ENCODE data around the gene MED16.
"Not testable (repeated sequence)": the region's sequence is repeated elsewhere in the genome, so short reads cannot be mapped to it uniquely, and the experiment has no call there.

The MED16 gene

DNA sequence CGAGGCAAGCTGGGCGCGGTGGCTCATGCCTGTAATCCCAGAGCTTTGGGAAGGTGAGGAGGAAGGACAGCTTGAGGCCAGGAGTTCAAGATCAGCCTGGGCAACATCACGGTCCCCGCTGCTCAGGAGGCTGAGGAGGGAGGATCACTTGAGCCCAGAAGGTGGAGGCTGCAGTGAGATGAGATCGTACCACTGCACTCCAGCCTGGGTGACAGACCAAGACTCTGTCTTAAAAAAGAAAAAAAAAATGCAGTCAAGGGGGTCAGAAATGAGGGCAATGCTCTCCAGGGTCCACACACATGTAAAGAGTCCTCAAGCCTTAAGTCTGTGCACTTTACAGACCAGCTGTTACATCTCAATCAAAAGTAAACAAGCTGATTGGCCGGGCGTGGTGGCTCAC is 11.6 kb upstream of the MED16 start:
- no peak for DNase-seq

- no peak for DNase-seq
Observed at GRCh38 chr19:903266-903797, 10.3 kb upstream of the MED16 start.

- DNase-seq = no peak
Observed at GRCh38 chr19:902446-903226, 9.6 kb upstream of the MED16 start.

DNA sequence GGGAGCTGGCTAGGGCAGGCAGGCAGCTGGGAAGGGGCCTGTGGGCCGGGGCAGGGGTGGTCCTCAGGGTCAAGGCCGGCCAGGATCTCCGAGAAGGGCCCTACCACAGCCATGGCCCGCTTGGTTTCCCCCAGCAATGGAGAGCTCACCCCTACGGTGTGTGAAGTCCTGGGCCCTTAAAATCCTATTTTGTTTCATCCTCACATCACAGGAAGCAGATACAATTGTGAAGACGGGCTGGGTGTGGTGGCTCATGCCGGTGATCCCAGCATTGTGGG is 9.0 kb upstream of the MED16 start:
- DNase-seq = no peak

DNA sequence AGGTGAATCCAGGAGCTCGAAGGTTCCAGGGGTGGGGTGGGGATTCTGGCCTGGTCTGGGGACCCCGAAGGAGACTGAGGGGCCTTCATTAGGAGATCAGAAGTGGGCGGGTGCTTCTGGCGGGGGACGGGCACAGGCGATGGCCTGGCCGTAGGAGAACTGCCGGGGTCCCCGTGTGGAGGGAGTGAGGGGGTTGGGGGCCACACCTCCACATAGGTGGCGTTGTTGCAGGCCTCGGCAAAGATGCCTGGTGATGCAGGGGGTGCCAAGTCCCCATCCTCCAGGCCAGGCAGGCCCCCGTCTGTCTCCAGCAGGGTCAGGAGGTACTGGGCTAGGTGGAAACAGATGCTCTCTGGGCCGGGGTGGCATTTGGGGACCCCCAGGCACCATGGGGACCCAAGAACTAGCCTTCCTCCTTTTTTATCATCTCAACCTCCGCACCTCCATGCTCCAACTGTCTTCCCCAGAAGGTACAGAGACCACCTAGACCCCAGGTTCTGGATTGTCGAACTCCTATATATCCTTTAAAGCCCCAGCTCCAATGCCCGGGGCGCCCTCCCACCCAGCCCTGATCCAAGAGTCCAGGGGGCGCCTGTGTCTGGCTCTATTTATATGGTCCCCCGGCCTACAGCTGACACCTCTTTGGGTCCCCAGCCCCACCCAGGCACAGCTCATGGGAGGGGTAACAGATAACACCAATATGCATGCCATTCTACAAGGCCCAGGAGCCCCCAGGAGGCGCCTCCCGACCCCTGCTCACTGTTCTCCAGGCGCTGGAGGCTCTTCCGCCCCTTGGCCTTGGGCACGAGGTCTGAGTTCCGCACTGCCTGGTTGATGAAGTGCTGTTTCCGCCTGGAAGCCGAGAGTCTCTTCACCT is 8.5 kb upstream of the MED16 start:
- no peak for DNase-seq

DNA sequence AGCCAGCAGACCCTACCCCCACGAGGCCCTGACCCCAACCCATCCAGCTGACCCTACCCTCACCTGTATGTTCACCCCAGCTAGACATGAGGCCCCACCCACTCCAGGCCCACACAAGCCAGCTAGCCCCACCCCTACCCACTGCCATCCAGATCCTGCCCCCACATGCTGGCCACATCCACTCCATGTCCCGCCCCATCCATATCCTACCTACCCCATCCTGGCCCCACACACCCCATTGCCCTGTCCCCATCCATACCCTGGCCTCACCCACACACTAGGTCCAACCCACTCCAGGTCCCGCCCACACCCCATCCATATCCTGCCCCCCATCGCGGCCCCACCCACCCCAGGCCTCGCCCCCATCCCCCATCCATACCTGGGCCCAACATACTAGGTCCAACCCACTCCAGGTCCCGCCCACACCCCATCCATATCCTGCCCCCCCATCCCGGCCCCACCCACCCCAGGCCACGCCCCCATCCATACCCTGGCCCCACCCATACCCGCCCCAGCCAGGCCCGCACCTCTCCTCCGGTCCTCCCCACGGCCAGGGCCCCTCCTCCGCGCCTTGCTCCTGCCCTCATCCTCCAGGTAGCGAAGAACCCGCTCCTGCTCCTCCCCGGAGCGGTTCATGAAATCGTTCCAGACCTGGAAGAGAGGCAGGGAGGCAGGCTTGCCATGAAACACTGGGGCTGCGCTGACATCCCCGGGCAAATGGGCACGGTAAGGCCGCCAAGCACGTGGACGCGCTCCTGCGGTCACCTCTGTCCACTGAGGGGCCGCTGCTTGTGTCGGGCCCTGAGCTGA is 7.5 kb upstream of the MED16 start:
- no peak for DNase-seq

DNA sequence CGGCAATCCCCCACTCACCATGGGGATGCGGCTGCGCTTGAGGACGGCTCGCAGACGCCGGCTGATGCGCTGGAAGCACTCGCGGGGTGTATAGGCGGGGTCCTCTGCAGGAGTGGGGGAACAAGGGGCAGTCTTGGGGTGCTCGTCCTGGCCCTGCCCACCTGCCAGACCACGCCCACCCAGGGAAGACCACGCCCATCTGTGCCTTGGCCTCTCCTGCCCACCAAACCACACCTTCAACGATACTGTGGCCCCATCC is 7.0 kb upstream of the MED16 start:
- no peak for DNase-seq

DNA sequence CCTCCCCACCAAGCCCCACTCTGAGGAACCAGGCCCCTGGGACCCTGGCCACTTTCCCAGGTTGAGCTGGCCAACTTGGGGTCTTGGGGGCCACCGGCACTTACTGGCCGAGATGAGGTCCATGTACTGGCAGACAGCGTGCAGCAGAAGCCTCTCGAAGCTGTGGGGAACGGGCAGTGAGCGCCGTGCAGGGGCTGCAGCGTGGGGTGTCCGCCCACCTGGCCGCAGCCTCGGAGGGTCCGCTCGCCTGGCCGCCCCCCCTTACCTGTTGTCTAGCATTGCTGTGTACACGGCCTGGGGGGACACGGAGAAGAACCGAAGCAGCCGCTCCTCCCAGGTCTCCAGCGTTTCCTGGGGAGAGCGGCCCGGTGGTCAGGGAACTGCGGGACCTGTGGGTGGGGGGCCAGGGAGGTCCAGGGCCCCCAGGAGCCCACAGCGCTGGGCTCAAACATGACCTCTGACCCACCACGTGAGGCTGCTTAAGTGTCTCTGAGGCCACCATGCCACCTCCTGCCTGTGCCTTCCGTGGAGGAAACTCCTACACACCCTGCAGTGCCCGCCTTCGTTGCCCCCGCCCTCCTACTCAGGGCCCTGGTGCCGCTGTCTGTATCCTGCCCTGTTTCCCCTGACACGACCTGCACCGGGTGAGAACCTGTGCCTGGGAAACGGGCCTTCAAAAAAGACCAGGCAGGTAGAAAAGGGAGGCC is 6.5 kb upstream of the MED16 start:
- DNase-seq = no peak

DNA sequence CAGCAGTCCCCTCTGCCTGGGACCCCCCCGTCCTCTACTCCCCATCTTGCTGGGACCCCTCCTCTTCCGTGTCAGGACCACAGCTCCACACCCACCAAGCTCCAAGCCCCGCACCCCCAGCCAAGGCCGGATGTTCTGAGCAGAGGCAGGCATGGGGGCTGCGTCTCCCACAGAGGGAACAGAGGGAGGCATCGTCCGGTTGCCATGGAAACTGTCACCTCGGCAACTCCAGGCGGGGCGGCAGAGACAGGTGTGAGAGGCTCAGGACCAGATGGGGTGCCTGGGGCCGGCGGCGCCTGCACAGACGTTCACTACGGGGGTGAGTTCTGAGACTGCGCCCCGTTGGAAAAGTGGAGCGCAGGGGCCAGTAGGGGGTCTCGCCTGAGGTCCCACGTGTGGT is 5.7 kb upstream of the MED16 start:
- DNase-seq = no peak

GRCh38 chr19:897442-898039 is 4.6 kb upstream of the MED16 start:
- DNase-seq = no peak

DNA sequence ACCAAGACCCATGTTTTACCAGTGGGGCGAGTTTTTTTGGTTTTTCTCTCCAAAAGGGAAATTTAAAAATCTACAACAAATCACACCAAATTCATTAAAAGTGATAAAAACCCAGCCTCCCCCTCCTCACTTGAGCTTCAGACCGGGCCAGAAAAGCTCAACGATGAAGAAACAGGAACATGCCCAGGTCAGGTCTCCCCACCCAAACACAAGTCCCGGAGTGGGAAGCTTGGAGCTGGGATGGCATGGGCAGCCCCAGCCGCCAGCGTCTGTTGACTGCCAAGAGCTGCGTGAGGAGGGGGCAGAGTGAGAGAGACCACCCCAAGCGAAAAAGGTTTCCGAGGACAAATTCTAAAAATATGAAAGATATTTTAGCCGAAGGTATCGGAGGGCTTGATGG is 4.0 kb upstream of the MED16 start:
- no peak for DNase-seq

- DNase-seq = no peak
Observed at GRCh38 chr19:896434-896833, 3.4 kb upstream of the MED16 start.

DNA sequence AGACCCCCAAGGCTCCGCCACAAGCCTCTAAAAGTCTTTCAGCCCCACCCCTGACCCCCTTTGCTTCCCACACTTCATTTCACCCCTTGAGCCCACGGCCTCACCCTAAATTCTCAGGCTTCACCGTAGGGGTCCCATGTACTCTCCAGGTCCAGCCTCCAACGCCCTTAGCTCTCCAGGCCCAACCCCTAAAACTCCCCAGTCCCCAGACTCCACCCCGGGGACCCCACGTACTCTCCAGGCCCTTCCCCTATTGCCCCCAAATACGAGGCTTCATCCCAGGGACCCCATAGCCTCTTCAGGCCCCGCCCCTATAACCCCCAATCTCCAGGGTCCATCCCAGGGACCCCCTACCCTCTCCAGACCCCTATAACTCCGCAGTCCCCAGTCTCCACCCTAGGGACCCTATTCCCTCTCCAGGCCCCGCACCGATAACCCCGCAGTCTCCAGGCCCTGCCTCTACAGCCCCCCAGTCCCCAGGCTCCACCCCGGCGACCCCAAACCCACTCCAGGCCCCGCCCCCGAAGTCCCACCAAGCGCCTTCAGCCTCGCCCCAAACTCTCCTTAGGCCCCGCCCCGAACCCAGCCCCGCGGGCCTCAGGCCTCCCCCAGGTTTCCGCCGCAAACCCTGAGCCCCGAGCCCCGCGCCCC is 619 bp downstream of the MED16 start:
- no peak for DNase-seq

- DNase-seq = not testable (repeated sequence)
Observed at GRCh38 chr19:891421-892200, 1.4 kb downstream of the MED16 start.

DNA sequence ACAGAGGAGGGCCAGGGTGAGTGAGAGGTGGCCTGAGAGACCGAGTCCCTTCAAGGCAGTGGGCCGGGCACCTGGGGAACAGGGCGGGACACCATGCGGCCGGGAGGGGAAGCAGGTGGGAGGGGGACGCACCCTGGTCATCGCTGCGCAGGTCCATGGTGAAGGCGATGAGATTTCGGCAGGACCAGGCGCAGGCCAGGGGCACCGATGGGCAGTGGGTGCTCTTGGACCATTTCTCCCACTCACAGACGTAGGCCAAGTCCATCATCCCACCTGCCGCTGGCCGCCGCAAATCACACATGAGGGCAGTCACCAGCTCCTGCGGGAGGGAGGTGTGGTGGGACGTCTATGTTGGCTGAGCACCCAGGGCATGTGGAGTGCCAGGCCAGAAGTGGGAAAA is 2.2 kb downstream of the MED16 start:
- DNase-seq = no peak

DNA sequence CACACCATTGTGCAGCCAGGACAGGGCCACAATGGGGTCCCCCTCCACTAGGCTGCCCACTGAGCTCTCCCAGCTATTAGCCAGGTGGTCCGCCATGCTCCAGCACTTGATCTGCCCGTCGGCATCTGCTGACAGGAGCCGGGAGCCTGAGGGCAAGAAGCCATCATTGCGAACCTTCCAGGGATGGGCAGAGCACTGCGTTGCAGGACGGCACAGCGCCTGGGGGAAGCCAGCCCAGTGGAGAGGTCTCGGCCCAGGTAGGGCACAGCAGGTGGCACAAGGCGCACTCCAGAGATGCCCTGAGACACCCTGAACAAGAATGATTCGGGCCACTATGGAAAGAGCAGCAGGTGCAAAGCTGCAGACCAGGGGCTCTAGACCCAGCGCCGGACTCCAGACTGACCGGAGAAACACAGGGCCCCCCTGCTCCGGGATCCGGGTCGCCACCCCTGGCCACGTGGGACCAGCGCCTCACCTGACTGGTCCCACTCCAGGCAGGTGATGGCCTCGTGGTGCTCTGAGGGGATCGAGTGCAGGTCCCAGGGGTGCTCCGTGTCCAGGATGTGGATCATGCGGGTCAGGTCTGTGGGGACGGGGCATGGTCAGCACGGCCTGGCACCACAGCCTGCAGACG is 3.2 kb downstream of the MED16 start:
- no peak for DNase-seq

DNA sequence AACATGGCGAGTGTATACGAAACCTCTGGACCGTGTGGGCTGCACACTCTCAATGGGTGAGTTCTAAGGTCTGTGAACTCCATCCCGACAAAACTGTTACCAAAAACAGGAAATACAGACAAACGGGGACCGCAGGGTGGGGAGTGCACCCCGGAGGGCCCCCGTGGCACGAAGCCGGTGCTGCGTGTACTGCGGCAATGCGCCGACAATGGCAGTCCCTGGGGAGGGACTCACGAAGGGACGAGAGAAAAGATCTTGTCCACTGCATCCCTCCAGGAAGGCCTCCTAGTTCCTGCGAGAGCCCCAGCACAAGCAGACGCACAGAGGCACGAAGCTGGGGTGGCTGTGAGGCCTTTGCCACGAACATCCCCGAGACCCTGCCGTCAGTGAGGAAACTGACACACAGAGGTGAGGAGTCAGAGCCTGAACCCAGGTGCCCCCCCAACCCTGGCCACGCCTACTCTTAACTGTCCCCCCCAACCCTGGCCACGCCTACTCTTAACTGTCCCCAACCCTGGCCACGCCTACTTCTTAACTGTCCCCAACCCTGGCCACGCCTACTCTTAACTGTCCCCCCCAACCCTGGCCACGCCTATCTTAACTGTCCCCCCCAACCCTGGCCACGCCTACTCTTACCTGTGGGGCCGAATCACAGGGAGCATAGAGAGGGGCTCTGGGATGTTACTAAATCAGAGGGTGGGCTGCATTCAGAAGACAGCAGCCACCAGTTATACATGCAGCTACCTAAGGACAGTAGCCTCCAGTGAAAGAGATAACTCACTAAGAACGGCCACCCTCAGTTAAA is 4.2 kb downstream of the MED16 start:
- no peak for DNase-seq

DNA sequence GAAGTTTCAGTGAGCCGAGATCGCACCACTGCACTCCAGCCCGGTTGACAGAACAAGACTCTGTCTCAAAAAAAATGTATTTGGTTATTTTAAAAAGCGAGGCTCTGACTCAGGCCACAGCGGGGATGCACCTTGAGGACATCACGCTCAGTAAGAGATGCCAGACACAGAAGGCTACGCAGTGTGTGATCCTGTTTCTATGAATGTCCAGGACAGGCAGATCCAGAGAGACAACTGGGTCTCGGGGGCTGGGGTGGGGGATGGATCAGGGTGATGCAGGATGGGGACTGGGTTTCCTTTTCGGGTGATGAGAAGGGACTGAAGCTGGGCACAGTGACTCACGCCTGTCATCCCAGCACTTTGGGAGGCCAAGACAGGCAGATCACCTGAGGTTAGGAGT is 5.4 kb downstream of the MED16 start:
- no peak for DNase-seq

- no peak for DNase-seq
Observed at GRCh38 chr19:887072-887471, 5.9 kb downstream of the MED16 start.

Data from NCI-H187 treated with DMSO at 0.1 percent for 48 hours (cell line).